ENCODE results near the gene RAB44.

Gene RAB44

GRCh38 chr6:36777801-36778200 lies 80.2 kb downstream of the RAB44 start:
- no peak for FAIRE-seq

- no peak for FAIRE-seq
Observed at GRCh38 chr6:36779227-36779626, 81.6 kb downstream of the RAB44 start.

- no peak for FAIRE-seq
Observed at GRCh38 chr6:36780442-36781177, 83.0 kb downstream of the RAB44 start.

GRCh38 chr6:36781669-36782068 lies 84.0 kb downstream of the RAB44 start:
- no peak for FAIRE-seq

All from TTC549 (cell line).